NCI-H2227 treated with DMSO at 0.1 percent for 48 hours (cell line): Measurements from ENCODE around the gene FOXP1.

Experiments
- DNase-seq: peaks from one replicate; lab custom pipeline; 2025; lab: John Stamatoyannopoulos, UW

Gene FOXP1

GRCh38 chr3:71240034-71240433 is 343.5 kb downstream of the FOXP1 start:
- DNase-seq, result no peak

DNA sequence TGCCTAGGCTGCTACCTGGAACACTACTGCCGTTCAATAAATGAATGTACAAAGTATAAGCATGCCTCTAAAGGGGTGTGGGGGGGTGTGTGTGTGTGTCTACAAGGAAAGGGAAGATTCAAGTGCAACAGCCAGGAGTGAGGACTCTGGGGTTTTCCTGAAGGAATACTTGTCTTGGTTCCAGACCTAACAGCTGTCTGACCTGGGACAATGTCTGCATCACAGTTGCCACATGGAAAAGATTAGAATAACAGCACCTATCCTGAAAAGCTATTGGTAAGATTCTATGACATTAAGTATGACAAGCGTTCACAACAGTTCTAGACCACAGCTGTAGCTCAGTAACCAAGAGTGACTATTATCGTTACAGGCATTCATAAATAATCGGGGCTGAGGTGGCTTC is 345.2 kb downstream of the FOXP1 start:
- DNase-seq, result no peak

DNA sequence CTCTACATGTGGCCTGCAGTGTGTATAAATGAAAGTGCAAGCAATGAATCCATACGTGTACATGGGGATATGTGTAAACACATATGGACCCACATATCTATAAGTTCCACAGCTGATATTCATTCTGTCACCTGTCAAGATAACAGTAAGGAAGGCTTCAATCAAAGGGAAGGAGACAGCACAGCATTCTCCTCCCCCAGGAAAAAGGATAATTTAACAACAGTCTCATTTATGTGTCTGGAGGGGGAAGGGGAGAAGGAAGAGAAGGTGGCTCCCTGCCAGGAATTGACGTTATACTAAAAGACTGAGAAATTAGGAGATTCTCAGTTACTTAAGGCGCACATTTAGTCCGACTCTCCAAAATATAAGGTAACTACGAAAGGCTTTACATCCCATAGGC is 345.9 kb downstream of the FOXP1 start:
- DNase-seq, result no peak

DNA sequence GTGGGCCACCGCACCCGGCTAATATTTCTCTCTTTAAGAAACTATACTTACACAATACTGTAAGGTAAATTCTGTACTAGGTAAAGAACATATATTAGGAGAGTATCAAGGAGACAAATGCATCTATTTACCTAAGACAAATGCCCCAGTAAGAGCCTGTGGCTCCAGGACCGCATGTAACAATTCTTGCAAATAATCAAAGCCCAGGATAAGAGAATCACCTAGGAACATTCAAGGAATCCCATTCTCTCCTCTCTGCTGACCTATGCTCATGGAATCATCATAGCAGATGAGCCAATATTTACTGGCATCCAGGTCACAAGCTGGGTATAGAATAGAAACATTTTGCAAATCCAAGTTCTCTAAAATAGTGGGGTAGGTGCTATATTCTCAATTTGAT is 347.7 kb downstream of the FOXP1 start:
- no peak for DNase-seq

DNA sequence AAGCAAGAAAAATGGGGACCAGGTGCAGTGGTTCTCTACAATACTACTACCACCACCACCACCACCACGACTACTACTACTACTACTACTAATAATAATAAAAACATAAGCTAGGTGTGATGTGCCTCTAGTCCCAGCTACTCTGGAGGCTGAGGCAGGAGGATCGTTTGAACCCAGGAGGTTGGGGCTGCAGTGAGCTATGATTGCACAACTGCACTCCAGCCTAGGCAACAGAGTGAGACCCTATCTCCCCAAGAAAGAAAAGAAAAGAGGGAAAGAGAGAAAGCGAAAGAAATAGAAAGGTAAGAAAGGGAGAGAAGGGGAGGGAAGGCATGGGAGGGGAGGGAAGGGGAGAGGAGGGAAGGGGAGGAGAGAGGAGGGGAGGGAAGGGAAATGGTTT is 350.6 kb downstream of the FOXP1 start:
- no peak for DNase-seq

- DNase-seq, result no peak
Observed at GRCh38 chr3:71232175-71232679, 351.3 kb downstream of the FOXP1 start.

DNA sequence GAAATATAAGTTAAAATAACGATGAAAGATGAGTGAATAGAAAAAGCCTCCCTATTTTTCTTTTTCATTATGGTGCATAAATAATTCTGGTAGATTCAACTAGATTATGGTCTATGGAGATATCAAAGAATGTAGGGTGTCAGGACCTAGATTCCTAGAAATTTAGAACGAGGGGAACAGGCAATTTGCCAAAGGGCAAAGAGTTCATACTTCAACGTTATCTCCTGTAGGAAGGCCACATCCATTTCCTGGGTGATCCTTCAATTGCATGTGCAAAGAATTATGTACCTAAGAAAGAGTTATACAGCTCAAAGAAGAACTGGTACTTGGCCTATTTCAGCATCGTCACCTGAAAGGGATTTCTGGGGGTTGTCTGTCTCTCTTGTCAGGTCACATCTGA is 351.8 kb downstream of the FOXP1 start:
- no peak for DNase-seq

DNA sequence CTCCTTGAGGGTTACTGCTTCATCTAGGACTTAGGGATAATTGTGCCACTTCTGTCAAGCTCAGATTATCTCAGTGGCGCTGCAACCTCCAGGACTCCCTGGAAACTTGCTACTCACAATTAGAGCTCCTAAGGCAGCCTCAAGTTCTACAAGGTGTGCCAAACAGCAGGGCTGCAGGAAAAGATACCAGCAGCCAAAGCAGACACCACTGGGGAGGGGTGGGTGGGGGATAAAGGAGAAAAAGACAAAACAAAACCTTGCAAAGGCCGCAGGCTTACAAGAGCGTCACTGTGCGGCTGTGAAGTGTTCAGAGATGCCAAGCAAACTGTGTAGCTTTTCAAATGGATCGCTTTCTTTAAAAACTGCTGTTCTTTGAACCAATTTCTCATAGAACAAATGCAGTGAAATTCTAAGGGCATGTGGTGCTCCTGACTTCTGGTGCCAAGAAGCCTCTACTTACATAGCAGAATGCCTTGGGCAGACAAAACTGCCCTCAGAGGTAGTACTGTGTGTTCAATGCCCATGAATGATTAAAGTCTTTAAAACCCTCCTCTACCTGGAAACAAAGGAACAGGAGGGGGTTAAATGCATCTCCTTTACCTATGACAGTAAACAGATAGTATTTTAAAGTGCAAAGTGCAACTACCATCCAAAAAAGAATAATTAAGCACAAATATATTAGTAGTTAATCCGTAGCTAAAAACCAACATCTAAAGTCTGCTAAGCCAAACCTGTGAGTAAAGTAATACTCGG is 353.4 kb downstream of the FOXP1 start:
- DNase-seq, result no peak

- no peak for DNase-seq
Observed at GRCh38 chr3:71228156-71228866, 355.2 kb downstream of the FOXP1 start.

DNA sequence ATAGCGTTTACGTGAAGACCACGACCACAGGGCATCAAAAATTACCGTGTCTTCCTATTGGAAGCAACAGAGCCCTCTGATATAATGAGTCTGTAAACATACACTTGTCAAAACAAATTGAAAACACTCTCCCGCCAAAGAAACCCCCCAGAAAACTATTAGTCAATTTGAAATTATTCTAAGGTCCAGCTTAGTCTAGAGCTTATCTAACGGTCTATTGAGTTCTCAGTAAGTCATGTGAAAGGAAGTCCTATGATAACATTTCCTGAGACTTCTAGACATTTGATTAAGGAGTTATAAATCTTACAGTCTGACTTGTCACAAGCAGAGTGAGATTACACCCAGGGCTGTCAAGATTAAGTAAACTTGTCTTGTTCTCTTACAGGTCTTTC is 356.3 kb downstream of the FOXP1 start:
- DNase-seq, result no peak

GRCh38 chr3:71226565-71227269 is 356.8 kb downstream of the FOXP1 start:
- DNase-seq, result no peak

GRCh38 chr3:71225951-71226564 is 357.5 kb downstream of the FOXP1 start:
- DNase-seq, result no peak

GRCh38 chr3:71225002-71225684 is 358.4 kb downstream of the FOXP1 start:
- DNase-seq, result no peak

- DNase-seq, result no peak
Observed at GRCh38 chr3:71219744-71220638, 363.5 kb downstream of the FOXP1 start.

GRCh38 chr3:71218508-71218907 is 365.0 kb downstream of the FOXP1 start:
- DNase-seq, result no peak

- DNase-seq, result no peak
Observed at GRCh38 chr3:71217640-71218222, 365.8 kb downstream of the FOXP1 start.

GRCh38 chr3:71215351-71215750 is 368.2 kb downstream of the FOXP1 start:
- no peak for DNase-seq

DNA sequence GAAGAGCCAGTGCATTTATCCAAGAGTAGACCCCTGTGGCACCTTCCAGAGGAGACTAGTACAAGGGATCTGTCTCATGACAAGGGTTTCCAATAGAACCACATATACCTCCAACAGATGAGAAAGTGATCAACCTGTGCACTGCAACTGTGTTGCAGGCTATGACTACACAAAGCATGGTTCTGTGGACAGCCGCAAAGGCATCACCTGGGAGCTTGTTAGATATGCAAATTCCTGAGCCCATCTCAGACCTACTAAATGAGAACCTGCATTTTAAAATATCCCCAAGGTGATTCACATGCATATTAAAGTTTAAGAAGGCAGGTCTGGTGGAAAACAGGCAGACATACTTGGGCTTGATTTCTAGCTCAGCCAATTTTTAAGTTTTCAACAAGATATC is 368.7 kb downstream of the FOXP1 start:
- DNase-seq, result no peak

DNA sequence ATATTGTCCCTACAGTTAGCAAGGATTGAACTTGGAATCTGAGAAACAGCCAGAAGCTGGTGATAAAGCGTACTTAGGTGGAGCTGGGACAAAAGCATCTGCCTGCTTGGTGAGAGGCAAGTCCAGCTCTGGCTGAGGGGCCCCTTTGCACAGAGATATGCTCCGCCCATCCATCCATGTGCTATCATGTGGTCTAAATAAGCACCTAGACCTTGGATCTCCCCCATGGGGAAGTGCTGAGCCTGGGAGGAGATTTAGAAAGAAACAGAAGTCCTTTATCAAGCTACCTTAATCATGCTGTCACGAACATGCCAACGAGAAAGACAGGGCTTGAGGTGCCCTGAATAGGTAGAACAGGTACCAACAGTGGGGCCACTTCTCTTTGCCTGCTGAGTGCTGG is 369.5 kb downstream of the FOXP1 start:
- no peak for DNase-seq

GRCh38 chr3:71211083-71211482 is 372.4 kb downstream of the FOXP1 start:
- DNase-seq, result no peak
